Kidney (tissue), 14 donors: ENCODE data around the gene NFKB1. TPM values are rescaled to one million over a fixed set of nuclear protein-coding genes. Genes with fewer than 3 reads are reported as not detected.

Source experiments
- DNase-seq, 5 donors: peaks; one replicate each; pipeline ENCODE4 v3.0.0-alpha.2; 2013 to 2020
- FAIRE-seq: peaks from 2 replicates; lab custom pipeline; 2012; peaks lifted over from hg19 to GRCh38; lab: Jason Lieb, UNC
- H3K27ac ChIP-seq, 2 donors: one replicate each; pipeline ENCODE4 v1.7.0; 2013; ENCODE audit warnings: low read depth in 2 of 2, low read length in 2 of 2, inconsistent platforms in 1 of 2
- H3K27me3 ChIP-seq: one replicate; pipeline ENCODE4 v1.7.1; 2013; ENCODE audit warnings: low read length, inconsistent platforms; ENCODE audit not compliant: control insufficient read depth, insufficient read depth
- H3K36me3 ChIP-seq, 3 donors: one replicate each; pipeline versions ENCODE4 v1.7.0 to v1.7.1; 2013; ENCODE audit warnings: low read length in 3 of 3, control low read depth in 1 of 3, inconsistent platforms in 1 of 3; ENCODE audit not compliant: insufficient read depth in 3 of 3, control insufficient read depth in 2 of 3
- H3K4me1 ChIP-seq, 3 donors: one replicate each; pipeline versions ENCODE4 v1.7.0 to v1.7.1; 2013; ENCODE audit warnings: low read length in 3 of 3, inconsistent platforms in 1 of 3, low read depth in 1 of 3; ENCODE audit not compliant: control insufficient read depth in 2 of 3, insufficient read depth in 2 of 3
- H3K4me3 ChIP-seq, 3 donors: one replicate each; pipeline versions ENCODE4 v1.7.0 to v1.8.1; 2013; ENCODE audit warnings: low read length in 3 of 3, control low read depth in 1 of 3, inconsistent platforms in 1 of 3
- H3K9ac ChIP-seq, 3 donors: one replicate each; pipeline versions ENCODE4 v1.7.0 to v1.7.1; 2013; ENCODE audit warnings: low read length in 3 of 3, control low read depth in 1 of 3, inconsistent platforms in 1 of 3
- H3K9me3 ChIP-seq, 3 donors: one replicate each; pipeline versions ENCODE4 v1.7.0 to v1.7.1; 2013; ENCODE audit warnings: low read length in 3 of 3, control low read depth in 1 of 3, inconsistent platforms in 1 of 3; ENCODE audit not compliant: control insufficient read depth in 2 of 3, insufficient read depth in 1 of 3
- intact Hi-C: fragments of 100-400 bp; cut with DNase I; formaldehyde crosslinking; loops from one replicate; pipeline ENCODE4 v1.11.1; 2022
- polyA plus RNA-seq: library from polyadenylated mRNA; stranded (reverse); fragments of 350-450 nt; fragmentation: Illumina TruSeq; extraction: RNeasy Lipid Tissue Mini Kit (QIAGEN cat#74804); gene quantifications from one replicate; pipeline ENCODE4 v1.2.3, GENCODE V29; 2014; ENCODE audit warnings: low read depth, low replicate concordance; ENCODE audit not compliant: insufficient read depth
- total RNA-seq: library from RNA; stranded (reverse); fragmentation: NEBNext Ultra II Directional; extraction: Animal tissue kit (Norgen Biotek cat#: 25700); gene quantifications from one replicate; pipeline ENCODE4 v1.2.1, GENCODE V29; 2021
- TF ChIP-seq, protein P1 (sequence below): IDR thresholded peaks from 3 replicates; pipeline ENCODE4 v1.5.1; 2012; ENCODE audit warnings: mild to moderate bottlenecking, moderate library complexity, borderline replicate concordance; ENCODE audit not compliant: insufficient read depth; ENCODE audit errors: extremely low read depth
- donor health status: control.
- donor health status: control.
- donor health status: control.
- donor health status: control.
- donor health status: control.
- donor health status: DM: yes; HTN: yes; CAD: no.
- donor health status: Normal renal cell carcinoma (clear cell type).

The NFKB1 gene
- total and polyA plus RNA-seq, 2 donors from 2014 or later: 10.1 to 56.9 TPM

- Histone ChIP-seq H3K4me1 (peaks cover 0 to 7% (median 0%) of the 10 kb centered on the region in 3 donors), H3K9me3 (no peaks in the 10 kb centered on the region), H3K27ac (peak overlapping the region in 1 of 2 donors; percentile 32), H3K27me3 (no peaks in the 10 kb centered on the region), H3K4me3 (no peak overlapping the region), H3K9ac (no peak overlapping the region), H3K36me3 (peaks cover 2 to 27% (median 11%) of the 10 kb centered on the region in 3 donors)
- intact Hi-C loops: no loop called here
- no peak for DNase-seq
- FAIRE-seq: no peak
- TF ChIP-seq, protein P1, sequence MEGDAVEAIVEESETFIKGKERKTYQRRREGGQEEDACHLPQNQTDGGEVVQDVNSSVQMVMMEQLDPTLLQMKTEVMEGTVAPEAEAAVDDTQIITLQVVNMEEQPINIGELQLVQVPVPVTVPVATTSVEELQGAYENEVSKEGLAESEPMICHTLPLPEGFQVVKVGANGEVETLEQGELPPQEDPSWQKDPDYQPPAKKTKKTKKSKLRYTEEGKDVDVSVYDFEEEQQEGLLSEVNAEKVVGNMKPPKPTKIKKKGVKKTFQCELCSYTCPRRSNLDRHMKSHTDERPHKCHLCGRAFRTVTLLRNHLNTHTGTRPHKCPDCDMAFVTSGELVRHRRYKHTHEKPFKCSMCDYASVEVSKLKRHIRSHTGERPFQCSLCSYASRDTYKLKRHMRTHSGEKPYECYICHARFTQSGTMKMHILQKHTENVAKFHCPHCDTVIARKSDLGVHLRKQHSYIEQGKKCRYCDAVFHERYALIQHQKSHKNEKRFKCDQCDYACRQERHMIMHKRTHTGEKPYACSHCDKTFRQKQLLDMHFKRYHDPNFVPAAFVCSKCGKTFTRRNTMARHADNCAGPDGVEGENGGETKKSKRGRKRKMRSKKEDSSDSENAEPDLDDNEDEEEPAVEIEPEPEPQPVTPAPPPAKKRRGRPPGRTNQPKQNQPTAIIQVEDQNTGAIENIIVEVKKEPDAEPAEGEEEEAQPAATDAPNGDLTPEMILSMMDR: no peak
These were observed 97.7 kb downstream of the NFKB1 start for GRCh38 chr4:102598762-102599374.

GRCh38 chr4:102599455-102599854 is 98.3 kb downstream of the NFKB1 start:
- Histone ChIP-seq H3K27ac (no peak overlapping the region), H3K9ac (no peak overlapping the region), H3K4me3 (no peak overlapping the region), H3K9me3 (no peaks in the 10 kb centered on the region), H3K36me3 (peaks cover 5 to 23% (median 11%) of the 10 kb centered on the region in 3 donors), H3K27me3 (no peaks in the 10 kb centered on the region), H3K4me1 (peaks cover 0 to 7% (median 0%) of the 10 kb centered on the region in 3 donors)
- DNase-seq (no peak), FAIRE-seq (no peak)
- TF ChIP-seq, protein P1: no peak
- intact Hi-C loops: no loop called here

GRCh38 chr4:102599886-102600285 is 98.7 kb downstream of the NFKB1 start:
- intact Hi-C loops: no loop called here
- Histone ChIP-seq H3K27me3 (no peaks in the 10 kb centered on the region), H3K4me3 (no peak overlapping the region), H3K4me1 (peaks cover 0 to 7% (median 0%) of the 10 kb centered on the region in 3 donors), H3K27ac (peak overlapping the region in 1 of 2 donors; percentile 68), H3K9me3 (no peaks in the 10 kb centered on the region), H3K36me3 (peaks cover 5 to 22% (median 11%) of the 10 kb centered on the region in 3 donors), H3K9ac (no peak overlapping the region)
- FAIRE-seq: no peak
- no peak for DNase-seq
- TF ChIP-seq, protein P1: no peak
